ENCODE results near the gene CEP76. TPM values are rescaled to one million over a fixed set of nuclear protein-coding genes. Genes with fewer than 3 reads are reported as not detected.

Gene CEP76
- total RNA-seq, 1 donor from 2014 or later: 12.4 TPM

DNA sequence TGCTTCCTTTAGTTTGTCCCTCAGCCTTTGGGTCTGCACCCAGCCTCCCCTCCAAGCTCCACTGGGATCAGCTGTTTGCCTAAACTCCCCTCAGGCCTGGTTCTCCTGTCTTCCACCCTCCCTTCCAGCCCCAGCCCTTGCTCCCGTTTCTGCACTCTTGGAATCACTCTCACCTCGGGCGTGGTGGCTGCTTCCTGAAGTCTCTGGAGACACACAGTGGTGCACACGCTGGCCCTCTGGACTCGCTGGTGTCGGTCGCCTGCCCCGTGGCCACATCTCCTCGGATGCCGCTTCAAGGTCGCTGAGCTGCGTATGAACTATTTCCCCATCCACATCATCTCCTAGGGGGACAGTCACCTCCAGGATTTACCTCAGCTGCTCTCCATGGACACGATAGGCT is 46.6 kb upstream of the CEP76 start:
- no peak for DNase-seq (ENCODE audit: extremely low spot score, unreplicated experiment)
- no peaks in the 10 kb centered on the region for H3K36me3 Mint-ChIP-seq
- no peaks in the 10 kb centered on the region for H3K4me1 Mint-ChIP-seq (ENCODE audit: unreplicated experiment)
- TF ChIP-seq, protein P1, sequence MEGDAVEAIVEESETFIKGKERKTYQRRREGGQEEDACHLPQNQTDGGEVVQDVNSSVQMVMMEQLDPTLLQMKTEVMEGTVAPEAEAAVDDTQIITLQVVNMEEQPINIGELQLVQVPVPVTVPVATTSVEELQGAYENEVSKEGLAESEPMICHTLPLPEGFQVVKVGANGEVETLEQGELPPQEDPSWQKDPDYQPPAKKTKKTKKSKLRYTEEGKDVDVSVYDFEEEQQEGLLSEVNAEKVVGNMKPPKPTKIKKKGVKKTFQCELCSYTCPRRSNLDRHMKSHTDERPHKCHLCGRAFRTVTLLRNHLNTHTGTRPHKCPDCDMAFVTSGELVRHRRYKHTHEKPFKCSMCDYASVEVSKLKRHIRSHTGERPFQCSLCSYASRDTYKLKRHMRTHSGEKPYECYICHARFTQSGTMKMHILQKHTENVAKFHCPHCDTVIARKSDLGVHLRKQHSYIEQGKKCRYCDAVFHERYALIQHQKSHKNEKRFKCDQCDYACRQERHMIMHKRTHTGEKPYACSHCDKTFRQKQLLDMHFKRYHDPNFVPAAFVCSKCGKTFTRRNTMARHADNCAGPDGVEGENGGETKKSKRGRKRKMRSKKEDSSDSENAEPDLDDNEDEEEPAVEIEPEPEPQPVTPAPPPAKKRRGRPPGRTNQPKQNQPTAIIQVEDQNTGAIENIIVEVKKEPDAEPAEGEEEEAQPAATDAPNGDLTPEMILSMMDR (conservative IDR thresholded peaks at IDR 0.05): no peak
- H3K4me3 Mint-ChIP-seq: no peak overlapping the region
- no peak overlapping the region for H3K27ac Mint-ChIP-seq
- peaks cover 3% of the 10 kb centered on the region for H3K27me3 Mint-ChIP-seq
- no peaks in the 10 kb centered on the region for H3K9me3 Mint-ChIP-seq

DNA sequence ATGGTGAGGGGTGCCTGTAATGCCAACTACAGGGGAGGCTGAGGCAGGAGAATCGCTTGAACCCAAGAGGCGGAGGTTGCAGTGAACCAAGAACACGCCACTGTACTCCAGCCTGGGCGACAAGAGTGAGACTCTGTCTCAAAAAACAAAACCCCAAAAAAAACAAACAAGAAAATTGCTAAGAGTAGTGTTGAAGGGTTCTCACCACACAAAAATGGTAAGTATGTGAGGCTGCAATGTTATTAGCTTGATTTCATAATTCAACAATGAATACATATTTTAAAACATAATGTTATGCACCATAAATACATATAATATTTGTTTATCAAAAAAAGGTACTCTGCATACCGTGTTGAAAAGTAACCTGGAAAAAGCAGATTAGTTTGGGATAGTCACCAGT is 46.1 kb upstream of the CEP76 start:
- Mint-ChIP-seq H3K4me1 (ENCODE audit: unreplicated experiment) (no peaks in the 10 kb centered on the region), H3K36me3 (no peaks in the 10 kb centered on the region), H3K27me3 (peaks cover 6% of the 10 kb centered on the region), H3K4me3 (no peak overlapping the region), H3K9me3 (no peaks in the 10 kb centered on the region), H3K27ac (no peak overlapping the region)
- TF ChIP-seq, protein P1 (conservative IDR thresholded peaks at IDR 0.05): no peak
- no peak for DNase-seq (ENCODE audit: extremely low spot score, unreplicated experiment)

DNA sequence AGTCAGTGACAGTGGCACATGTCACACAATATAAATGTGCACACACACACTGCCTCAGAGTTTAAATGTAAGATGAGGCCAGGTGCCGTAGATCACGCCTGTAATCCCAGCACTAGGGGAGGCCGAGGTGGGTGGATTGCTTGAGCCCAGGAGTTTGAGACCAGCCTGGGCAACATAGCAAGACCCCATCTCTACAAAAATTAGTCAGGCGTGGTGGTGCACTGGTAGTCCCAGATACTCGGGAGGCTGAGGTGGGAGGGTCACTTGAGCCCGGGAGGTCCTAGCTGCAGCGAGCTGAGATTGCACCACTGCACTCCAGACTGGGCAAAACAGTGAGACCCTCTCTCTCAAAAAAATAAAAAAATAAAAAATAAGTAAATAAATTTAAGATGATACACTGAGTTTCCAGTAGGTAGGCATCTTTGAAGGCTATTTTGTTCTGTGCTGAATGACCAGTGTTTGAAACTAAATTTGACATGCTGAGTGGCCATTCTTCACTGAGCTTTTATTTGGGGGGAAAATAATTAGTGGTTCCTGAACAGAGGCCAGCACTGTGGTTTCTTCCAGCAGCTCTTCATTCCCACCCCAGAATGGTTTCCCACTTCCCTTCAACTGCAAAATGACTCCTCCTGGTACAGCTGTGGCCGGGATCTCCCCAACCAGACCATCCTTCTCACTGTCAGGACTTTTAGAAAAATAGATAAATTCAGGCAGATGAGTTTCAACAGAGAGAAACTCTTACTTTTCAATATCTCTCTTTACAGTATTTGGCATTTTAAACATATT is 45.2 kb upstream of the CEP76 start:
- H3K36me3 Mint-ChIP-seq: no peaks in the 10 kb centered on the region
- H3K4me1 Mint-ChIP-seq (ENCODE audit: unreplicated experiment): no peaks in the 10 kb centered on the region
- H3K4me3 Mint-ChIP-seq: no peak overlapping the region
- TF ChIP-seq, protein P1 (conservative IDR thresholded peaks at IDR 0.05): no peak
- H3K9me3 Mint-ChIP-seq: no peaks in the 10 kb centered on the region
- no peak for DNase-seq (ENCODE audit: extremely low spot score, unreplicated experiment)
- H3K27ac Mint-ChIP-seq: no peak overlapping the region
- H3K27me3 Mint-ChIP-seq: peaks cover 6% of the 10 kb centered on the region

DNA sequence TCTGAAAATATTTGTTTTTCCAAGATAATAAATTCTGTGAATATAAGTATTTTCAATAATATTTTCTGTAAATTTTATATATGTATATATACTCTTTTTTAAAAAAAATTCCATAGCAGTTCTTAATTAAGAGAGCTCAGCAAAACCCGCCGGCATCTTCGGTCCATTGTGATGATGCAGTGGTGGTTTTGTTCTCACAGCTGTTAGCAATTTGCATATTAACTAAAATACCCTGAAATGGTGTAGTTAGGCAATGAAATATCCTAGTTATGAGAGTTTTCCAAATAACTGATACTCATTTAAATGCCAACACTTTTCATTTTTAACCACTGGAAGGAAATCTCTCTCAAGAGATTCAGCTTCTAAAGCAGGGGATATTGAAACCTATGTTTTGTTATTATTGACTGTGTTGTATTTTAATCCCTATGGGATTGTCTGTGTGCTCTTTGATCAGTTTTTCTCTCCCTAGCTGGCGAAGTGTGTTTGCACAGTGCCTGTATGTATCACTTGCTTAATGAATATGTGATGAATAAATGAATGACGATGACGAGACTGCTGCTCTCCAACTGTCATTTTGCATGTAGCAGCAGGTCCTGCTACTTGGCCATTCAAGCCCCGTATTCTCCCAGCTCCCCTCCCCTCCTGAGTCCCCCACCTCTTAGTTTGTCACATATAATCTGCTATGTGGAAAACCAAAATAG is 42.7 kb upstream of the CEP76 start:
- DNase-seq (ENCODE audit: extremely low spot score, unreplicated experiment): no peak
- TF ChIP-seq, protein P1 (conservative IDR thresholded peaks at IDR 0.05): no peak
- H3K4me3 Mint-ChIP-seq: no peak overlapping the region

DNA sequence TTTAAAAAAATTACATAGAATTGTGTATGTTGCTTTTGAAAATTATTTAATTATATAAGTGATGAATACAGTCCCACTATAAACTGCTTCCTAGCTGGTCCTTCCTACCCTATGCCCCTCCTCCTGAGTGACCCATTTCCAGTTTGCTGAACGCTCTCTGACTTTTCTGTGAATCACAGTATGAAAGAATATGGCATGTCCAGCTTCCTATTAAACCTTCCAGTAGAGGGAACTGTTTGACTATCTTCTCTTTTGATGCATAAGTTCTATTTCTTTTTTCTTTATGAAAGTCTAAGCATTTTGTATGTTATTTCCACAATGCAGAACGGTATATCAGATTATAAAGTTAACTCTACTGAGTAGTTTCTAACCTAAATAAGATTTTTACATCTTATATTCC is 41.6 kb upstream of the CEP76 start:
- Mint-ChIP-seq H3K9me3 (no peaks in the 10 kb centered on the region), H3K4me1 (ENCODE audit: unreplicated experiment) (peaks cover 5% of the 10 kb centered on the region), H3K27me3 (peaks cover 6% of the 10 kb centered on the region), H3K36me3 (no peaks in the 10 kb centered on the region), H3K27ac (no peak overlapping the region), H3K4me3 (no peak overlapping the region)
- TF ChIP-seq, protein P1 (conservative IDR thresholded peaks at IDR 0.05): peak; percentile 70
- DNase-seq (ENCODE audit: extremely low spot score, unreplicated experiment): no peak

More for the DNA sequence above, 42.7 kb upstream of the CEP76 start:
- Mint-ChIP-seq H3K36me3 (no peaks in the 10 kb centered on the region), H3K27ac (no peak overlapping the region), H3K9me3 (no peaks in the 10 kb centered on the region), H3K4me1 (ENCODE audit: unreplicated experiment) (peaks cover 5% of the 10 kb centered on the region), H3K27me3 (peaks cover 6% of the 10 kb centered on the region)
